Vagina (tissue), 2 donors: Measurements from ENCODE around the gene NRP2.

Experiments
- CTCF ChIP-seq, 3 experiments: fragments of 450-650 bp in 2 of 3; fragments of 200-600 bp in 1 of 3; sonication (generic) in 1 of 3; IDR thresholded peaks; one replicate each; pipeline ENCODE4 v1.5.1; 2017 to 2019; ENCODE audit warnings: antibody characterized with exemption in 3 of 3, mild to moderate bottlenecking in 2 of 3, moderate library complexity in 2 of 3
- POLR2A ChIP-seq, 2 donors: fragments of 450-650 bp; IDR thresholded peaks; one replicate each; pipeline ENCODE4 v1.6.1; 2017; ENCODE audit warnings: antibody characterized with exemption in 2 of 2, mild to moderate bottlenecking in 2 of 2, moderate library complexity in 2 of 2
- POLR2AphosphoS5 ChIP-seq, 2 donors: sonication (generic); formaldehyde crosslinking; IDR thresholded peaks; one replicate each; pipeline ENCODE4 v1.9.0; 2017; ENCODE audit warnings: antibody characterized with exemption in 2 of 2, mild to moderate bottlenecking in 2 of 2, low read depth in 1 of 2; ENCODE audit not compliant: insufficient read depth in 1 of 2

DNA sequence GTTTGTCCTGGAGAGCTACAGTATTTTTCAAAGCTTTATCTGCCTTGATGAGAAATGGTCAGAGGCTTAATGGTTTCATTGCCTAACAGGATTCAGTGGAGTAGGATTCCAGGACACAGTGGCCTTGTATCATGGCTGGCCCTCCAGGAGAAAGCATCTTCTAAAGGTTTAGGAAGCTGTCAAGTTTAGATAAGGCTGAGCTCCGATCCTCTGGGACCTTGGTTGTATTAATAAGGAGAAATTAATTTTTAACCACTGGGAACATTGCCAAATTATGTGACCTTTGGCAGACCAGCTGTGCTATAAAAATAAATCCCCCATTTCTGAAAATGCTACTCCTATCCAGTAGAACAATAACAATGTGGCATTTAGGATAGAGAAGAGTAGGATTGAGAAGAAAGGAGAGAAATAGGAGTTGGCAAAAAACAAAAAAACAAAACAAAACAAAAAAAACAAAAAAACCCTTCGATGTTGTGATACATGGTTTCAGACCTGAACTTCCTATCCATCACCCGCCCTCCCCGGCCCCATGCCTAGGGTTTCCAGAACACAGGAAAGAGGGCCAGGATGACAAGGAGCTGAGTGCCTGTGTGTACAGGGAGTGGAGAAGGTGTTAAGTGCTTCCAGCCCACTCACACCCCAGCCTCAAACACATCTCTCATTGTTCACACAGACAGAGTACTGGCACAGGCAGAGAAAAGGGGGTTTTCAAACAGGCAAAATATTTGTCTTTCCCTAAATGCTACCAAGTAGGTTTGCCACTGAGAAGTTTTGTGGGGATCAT, 6.3 kb downstream of the NRP2 start:
- TF ChIP-seq CTCF (IDR thresholded peaks at IDR 0.05) (no peak), POLR2AphosphoS5 (IDR thresholded peaks at IDR 0.05; ENCODE audit: insufficient read depth in 1 of 2, low read depth in 1 of 2) (no peak), POLR2A (IDR thresholded peaks at IDR 0.05) (no peak)
